Measurements from ENCODE around the gene GAB2.

GAB2 gene

GRCh38 chr11:78325274-78325781, 92.3 kb downstream of the GAB2 start:
- no peak for DNase-seq (ENCODE audit: low read depth)
- H3K4me3 ChIP-seq (ENCODE audit: control insufficient read depth, low read depth, low read length): no peak overlapping the region
- no peak for TF ChIP-seq CTCF (conservative IDR thresholded peaks at IDR 0.05; ENCODE audit: control insufficient read depth, insufficient read depth, low read depth, low read length)

- DNase-seq (ENCODE audit: low read depth): no peak
- no peak overlapping the region for H3K4me3 ChIP-seq (ENCODE audit: control insufficient read depth, low read depth, low read length)
- no peak for TF ChIP-seq CTCF (conservative IDR thresholded peaks at IDR 0.05; ENCODE audit: control insufficient read depth, insufficient read depth, low read depth, low read length)
Observed at GRCh38 chr11:78323363-78323762, 94.3 kb downstream of the GAB2 start.

- no peak overlapping the region for H3K4me3 ChIP-seq (ENCODE audit: control insufficient read depth, low read depth, low read length)
- peak; percentile 45 for DNase-seq (ENCODE audit: low read depth)
- no peak for TF ChIP-seq CTCF (conservative IDR thresholded peaks at IDR 0.05; ENCODE audit: control insufficient read depth, insufficient read depth, low read depth, low read length)
Observed at GRCh38 chr11:78319453-78319955, 98.1 kb downstream of the GAB2 start.

- H3K4me3 ChIP-seq (ENCODE audit: control insufficient read depth, low read depth, low read length): no peak overlapping the region
- no peak for TF ChIP-seq CTCF (conservative IDR thresholded peaks at IDR 0.05; ENCODE audit: control insufficient read depth, insufficient read depth, low read depth, low read length)
- no peak for DNase-seq (ENCODE audit: low read depth)
Observed at GRCh38 chr11:78318321-78319114, 99.1 kb downstream of the GAB2 start.

- no peak overlapping the region for H3K4me3 ChIP-seq (ENCODE audit: control insufficient read depth, low read depth, low read length)
- DNase-seq (ENCODE audit: low read depth): no peak
- no peak for TF ChIP-seq CTCF (conservative IDR thresholded peaks at IDR 0.05; ENCODE audit: control insufficient read depth, insufficient read depth, low read depth, low read length)
Observed at GRCh38 chr11:78315724-78316123, 101.9 kb downstream of the GAB2 start.

- DNase-seq (ENCODE audit: low read depth): no peak
- no peak overlapping the region for H3K4me3 ChIP-seq (ENCODE audit: control insufficient read depth, low read depth, low read length)
- TF ChIP-seq CTCF (conservative IDR thresholded peaks at IDR 0.05; ENCODE audit: control insufficient read depth, insufficient read depth, low read depth, low read length): no peak
Observed at GRCh38 chr11:78314762-78315161, 102.9 kb downstream of the GAB2 start.
